H9 (cell line): ENCODE results near the gene ZNF10. TPM values are rescaled to one million over a fixed set of nuclear protein-coding genes. Genes with fewer than 3 reads are reported as not detected.

Experiments used
- DNase-seq: peaks from one replicate; pipeline ENCODE4 v3.0.0-alpha.2; 2017
- H2AFZ ChIP-seq: one replicate; pipeline ENCODE4 v1.6.1; 2013; ENCODE audit warnings: mild to moderate bottlenecking, low read length, control low read depth, moderate library complexity
- H2AK5ac ChIP-seq: 2 replicates; pipeline ENCODE4 v1.6.1; 2013; ENCODE audit warnings: low read length, control low read depth, mixed read lengths; ENCODE audit not compliant: insufficient read length
- H2BK120ac ChIP-seq: one replicate; pipeline ENCODE4 v1.6.1; 2013; ENCODE audit warnings: low read depth, mild to moderate bottlenecking, low read length, control low read depth, inconsistent platforms; ENCODE audit not compliant: poor library complexity, severe bottlenecking
- H2BK12ac ChIP-seq: 2 replicates; pipeline ENCODE4 v1.6.1; 2013; ENCODE audit warnings: low read length, control low read depth, mixed read lengths, low read depth; ENCODE audit not compliant: insufficient read length
- H2BK15ac ChIP-seq: 2 replicates; pipeline ENCODE4 v1.6.1; 2013; ENCODE audit warnings: low read depth, low read length, control low read depth
- H2BK20ac ChIP-seq: one replicate; pipeline ENCODE4 v1.6.1; 2013; ENCODE audit warnings: low read depth, mild to moderate bottlenecking, low read length, control low read depth, inconsistent platforms; ENCODE audit not compliant: poor library complexity, severe bottlenecking
- H2BK5ac ChIP-seq: 2 replicates; pipeline ENCODE4 v1.6.1; 2013; ENCODE audit warnings: low read length, control low read depth, mixed read lengths; ENCODE audit not compliant: insufficient read length
- H3K14ac ChIP-seq: 2 replicates; pipeline ENCODE4 v1.6.1; 2013; ENCODE audit warnings: low read length, control low read depth; ENCODE audit not compliant: insufficient read depth
- H3K18ac ChIP-seq: 2 replicates; pipeline ENCODE4 v1.6.1; 2013; ENCODE audit warnings: low read depth, mild to moderate bottlenecking, mixed read lengths, low read length, control low read depth; ENCODE audit not compliant: insufficient read length
- H3K23ac ChIP-seq: 2 replicates; pipeline ENCODE4 v1.6.1; 2013; ENCODE audit warnings: low read length, control low read depth, mixed read lengths, low read depth; ENCODE audit not compliant: insufficient read length
- H3K23me2 ChIP-seq: 2 replicates; pipeline ENCODE4 v1.6.1; 2013; ENCODE audit warnings: low read depth, mild to moderate bottlenecking, mixed read lengths, low read length, control low read depth; ENCODE audit not compliant: insufficient read length, poor library complexity, severe bottlenecking
- H3K27ac ChIP-seq: 2 replicates; pipeline ENCODE4 v1.5.1; 2013; ENCODE audit warnings: low read length, control low read depth, mixed read lengths, low read depth; ENCODE audit not compliant: insufficient read length
- H3K27me3 ChIP-seq: 2 replicates; pipeline ENCODE4 v1.6.1; 2013; ENCODE audit warnings: low read length, control low read depth, inconsistent platforms; ENCODE audit not compliant: insufficient read depth
- H3K4ac ChIP-seq: 2 replicates; pipeline ENCODE4 v1.6.1; 2013; ENCODE audit warnings: low read depth, mild to moderate bottlenecking, control low read depth, inconsistent platforms, low read length, moderate library complexity
- H3K4me1 ChIP-seq: 2 replicates; pipeline ENCODE4 v1.6.1; 2013; ENCODE audit warnings: low read length, control low read depth, inconsistent platforms; ENCODE audit not compliant: insufficient read depth
- H3K4me2 ChIP-seq: 2 replicates; pipeline ENCODE4 v1.6.1; 2013; ENCODE audit warnings: low read length, control low read depth, mixed read lengths; ENCODE audit not compliant: insufficient read length, insufficient read depth
- H3K56ac ChIP-seq: 2 replicates; pipeline ENCODE4 v1.6.1; 2013; ENCODE audit warnings: low read depth, mild to moderate bottlenecking, mixed read lengths, low read length, control low read depth; ENCODE audit not compliant: insufficient read length
- H3K79me1 ChIP-seq: 2 replicates; pipeline ENCODE4 v1.6.1; 2013; ENCODE audit warnings: low read depth, mild to moderate bottlenecking, moderate library complexity, low read length, control low read depth, inconsistent platforms; ENCODE audit not compliant: insufficient read depth, poor library complexity, severe bottlenecking
- H3K79me2 ChIP-seq: 2 replicates; pipeline ENCODE4 v1.6.1; 2013; ENCODE audit warnings: low read length, control low read depth, inconsistent platforms; ENCODE audit not compliant: insufficient read depth
- H3K9ac ChIP-seq: 2 replicates; pipeline ENCODE4 v1.6.1; 2013; ENCODE audit warnings: low read length, control low read depth, mixed read lengths; ENCODE audit not compliant: insufficient read length; ENCODE audit errors: extremely low read depth
- H3K9me3 ChIP-seq: one replicate; pipeline ENCODE4 v1.6.1; 2013; ENCODE audit warnings: low read depth, low read length, inconsistent platforms; ENCODE audit not compliant: control insufficient read depth
- H3T11ph ChIP-seq: one replicate; pipeline ENCODE4 v1.6.1; 2013; ENCODE audit warnings: mild to moderate bottlenecking, low read length, control low read depth, inconsistent platforms
- H4K20me1 ChIP-seq: one replicate; pipeline ENCODE4 v1.6.1; 2013; ENCODE audit not compliant: control insufficient read depth, insufficient read length, insufficient read depth
- H4K5ac ChIP-seq: 2 replicates; pipeline ENCODE4 v1.6.1; 2013; ENCODE audit warnings: low read depth, mild to moderate bottlenecking, mixed read lengths, low read length, control low read depth; ENCODE audit not compliant: insufficient read length
- H4K8ac ChIP-seq: replicated peaks from 2 replicates; pipeline ENCODE4 v1.6.1; 2013; ENCODE audit warnings: low read length, control low read depth, mixed read lengths, low read depth; ENCODE audit not compliant: insufficient read length
- H4K91ac ChIP-seq: 2 replicates; pipeline ENCODE4 v1.6.1; 2013; ENCODE audit warnings: low read depth, mild to moderate bottlenecking, moderate library complexity, mixed read lengths, low read length, control low read depth; ENCODE audit not compliant: insufficient read length
- H3K27ac Mint-ChIP-seq, 3 experiments: 2 replicates in 2 of 3; 3 replicates in 1 of 3; pipeline ENCODE4 v1.8.0; 2020 to 2021; ENCODE audit warnings: mixed read lengths in 3 of 3, mild to moderate bottlenecking in 1 of 3, moderate library complexity in 1 of 3
- H3K27me3 Mint-ChIP-seq: 2 replicates; pipeline ENCODE4 v1.8.0; 2021; ENCODE audit warnings: low read depth, mild to moderate bottlenecking, moderate library complexity, mixed read lengths
- H3K36me3 Mint-ChIP-seq, 3 experiments: 2 replicates in 2 of 3; 3 replicates in 1 of 3; pipeline ENCODE4 v1.8.0; 2020 to 2021; ENCODE audit warnings: low read depth in 3 of 3, mixed read lengths in 3 of 3; ENCODE audit not compliant: insufficient read depth in 1 of 3
- H3K4me1 Mint-ChIP-seq, 2 experiments: 2 replicates each; pipeline ENCODE4 v1.8.0; 2020; ENCODE audit warnings: mixed read lengths in 2 of 2
- H3K4me3 Mint-ChIP-seq, 2 experiments: 2 replicates in 1 of 2; 3 replicates in 1 of 2; pipeline ENCODE4 v1.8.0; 2020 to 2021; ENCODE audit warnings: mild to moderate bottlenecking in 2 of 2, mixed read lengths in 2 of 2, moderate library complexity in 1 of 2
- H3K9me3 Mint-ChIP-seq, 2 experiments: 2 replicates in 1 of 2; 3 replicates in 1 of 2; pipeline ENCODE4 v1.8.0; 2020; ENCODE audit warnings: mild to moderate bottlenecking in 2 of 2, mixed read lengths in 2 of 2, moderate library complexity in 1 of 2
- WGBS: extraction: QIAGEN DNeasy Blood & Tissue Kit; methylation state at CpG from one replicate; pipeline ENCODE4 v1.1.7; 2013; ENCODE audit warnings: missing lambda C conversion rate, low lambda C conversion rate, mixed read lengths; ENCODE audit not compliant: insufficient read length; ENCODE audit errors: extremely low coverage; 5-methylcytosine and 5-hydroxymethylcytosine counted together
- total RNA-seq: library from RNA; stranded (reverse); gene quantifications from 2 replicates; pipeline ENCODE4 v1.2.1, GENCODE V29; 2021
- TF ChIP-seq, protein P1 (sequence below): fragments of 200-600 bp; sonication (generic); conservative IDR thresholded peaks from 3 replicates; pipeline ENCODE4 v1.8.0; 2021; ENCODE audit warnings: antibody characterized with exemption, mild to moderate bottlenecking

Gene ZNF10
- total RNA-seq, 1 experiment from 2014 or later: 15.3 TPM

GRCh38 chr12:133081159-133081780, 49.2 kb upstream of the ZNF10 start:
- peaks cover 3% of the 10 kb centered on the region for H3K23me2 ChIP-seq
- no peak overlapping the region for H2AFZ ChIP-seq
- H3K4me1 ChIP-seq: no peaks in the 10 kb centered on the region
- WGBS: no CpG with 5 or more reads among the region's 17 CpGs
- peak overlapping the region; percentile 76 for H3K9ac ChIP-seq
- H2AK5ac ChIP-seq: no peak overlapping the region
- no peak overlapping the region for H2BK20ac ChIP-seq
- peaks cover 30% of the 10 kb centered on the region for H3K9me3 ChIP-seq
- no peak overlapping the region for H2BK15ac ChIP-seq
- Mint-ChIP-seq H3K27ac (peak overlapping the region in 2 of 3 experiments; percentile 97 to 98; a peak in 4 of 7 replicates), H3K4me3 (no peak overlapping the region), H3K36me3 (peaks cover 52 to 56% (median 55%) of the 10 kb centered on the region in 3 experiments), H3K9me3 (peaks cover 40 to 67% of the 10 kb centered on the region in 2 experiments), H3K4me1 (peaks cover 4 to 6% of the 10 kb centered on the region in 2 experiments; a peak in 3 of 4 replicates), H3K27me3 (no peaks in the 10 kb centered on the region)
- H3K14ac ChIP-seq: peak overlapping the region; percentile 94
- no peaks in the 10 kb centered on the region for H3K27me3 ChIP-seq
- H3K79me2 ChIP-seq: no peaks in the 10 kb centered on the region; the same call in 1 of the 2 replicates
- no peak overlapping the region for H4K5ac ChIP-seq
- H2BK12ac ChIP-seq: no peak overlapping the region
- DNase-seq: no peak
- H3K4ac ChIP-seq: no peak overlapping the region; the same call in 1 of the 2 replicates
- no peak overlapping the region for H3K23ac ChIP-seq
- H4K20me1 ChIP-seq: no peaks in the 10 kb centered on the region
- no peak overlapping the region for H3K56ac ChIP-seq
- H2BK5ac ChIP-seq: no peak overlapping the region
- no peak overlapping the region for H4K8ac ChIP-seq
- peak overlapping the region; percentile 90 for H3K18ac ChIP-seq
- H3K4me2 ChIP-seq: peak overlapping the region; percentile 77
- no peak overlapping the region for H3T11ph ChIP-seq
- H3K27ac ChIP-seq: peak overlapping the region; percentile 53
- no peak overlapping the region for H2BK120ac ChIP-seq
- H4K91ac ChIP-seq: no peak overlapping the region
- TF ChIP-seq, protein P1, sequence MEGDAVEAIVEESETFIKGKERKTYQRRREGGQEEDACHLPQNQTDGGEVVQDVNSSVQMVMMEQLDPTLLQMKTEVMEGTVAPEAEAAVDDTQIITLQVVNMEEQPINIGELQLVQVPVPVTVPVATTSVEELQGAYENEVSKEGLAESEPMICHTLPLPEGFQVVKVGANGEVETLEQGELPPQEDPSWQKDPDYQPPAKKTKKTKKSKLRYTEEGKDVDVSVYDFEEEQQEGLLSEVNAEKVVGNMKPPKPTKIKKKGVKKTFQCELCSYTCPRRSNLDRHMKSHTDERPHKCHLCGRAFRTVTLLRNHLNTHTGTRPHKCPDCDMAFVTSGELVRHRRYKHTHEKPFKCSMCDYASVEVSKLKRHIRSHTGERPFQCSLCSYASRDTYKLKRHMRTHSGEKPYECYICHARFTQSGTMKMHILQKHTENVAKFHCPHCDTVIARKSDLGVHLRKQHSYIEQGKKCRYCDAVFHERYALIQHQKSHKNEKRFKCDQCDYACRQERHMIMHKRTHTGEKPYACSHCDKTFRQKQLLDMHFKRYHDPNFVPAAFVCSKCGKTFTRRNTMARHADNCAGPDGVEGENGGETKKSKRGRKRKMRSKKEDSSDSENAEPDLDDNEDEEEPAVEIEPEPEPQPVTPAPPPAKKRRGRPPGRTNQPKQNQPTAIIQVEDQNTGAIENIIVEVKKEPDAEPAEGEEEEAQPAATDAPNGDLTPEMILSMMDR: no peak
- no peaks in the 10 kb centered on the region for H3K79me1 ChIP-seq
